Measurements from ENCODE around the gene HOOK2. TPM values are rescaled to one million over a fixed set of nuclear protein-coding genes. Genes with fewer than 3 reads are reported as not detected.
A peak's percentile ranks its signal among the peaks of the same experiment; 100 is the strongest.

The HOOK2 gene
- total RNA-seq, 2 donors from 2014 or later: 54.8 to 72.0 TPM

GRCh38 chr19:12782174-12782423, 6.7 kb upstream of the HOOK2 start:
- no peak for DNase-seq
- Histone ChIP-seq H3K27ac (peak overlapping the region; percentile 100), H3K27me3 (no peaks in the 10 kb centered on the region), H3K36me3 (no peaks in the 10 kb centered on the region), H3K9ac (ENCODE audit: low read depth in 2 of 2, low read length in 2 of 2) (peak overlapping the region; percentile 41 to 65), H3K4me1 (peaks cover 31% of the 10 kb centered on the region), H3K4me3 (peak overlapping the region; percentile 42), H3K9me3 (no peaks in the 10 kb centered on the region)
- TF ChIP-seq CTCF (IDR thresholded peaks at IDR 0.05): no peak
- intact Hi-C loops (cut with DNase I): no loop called here

DNA sequence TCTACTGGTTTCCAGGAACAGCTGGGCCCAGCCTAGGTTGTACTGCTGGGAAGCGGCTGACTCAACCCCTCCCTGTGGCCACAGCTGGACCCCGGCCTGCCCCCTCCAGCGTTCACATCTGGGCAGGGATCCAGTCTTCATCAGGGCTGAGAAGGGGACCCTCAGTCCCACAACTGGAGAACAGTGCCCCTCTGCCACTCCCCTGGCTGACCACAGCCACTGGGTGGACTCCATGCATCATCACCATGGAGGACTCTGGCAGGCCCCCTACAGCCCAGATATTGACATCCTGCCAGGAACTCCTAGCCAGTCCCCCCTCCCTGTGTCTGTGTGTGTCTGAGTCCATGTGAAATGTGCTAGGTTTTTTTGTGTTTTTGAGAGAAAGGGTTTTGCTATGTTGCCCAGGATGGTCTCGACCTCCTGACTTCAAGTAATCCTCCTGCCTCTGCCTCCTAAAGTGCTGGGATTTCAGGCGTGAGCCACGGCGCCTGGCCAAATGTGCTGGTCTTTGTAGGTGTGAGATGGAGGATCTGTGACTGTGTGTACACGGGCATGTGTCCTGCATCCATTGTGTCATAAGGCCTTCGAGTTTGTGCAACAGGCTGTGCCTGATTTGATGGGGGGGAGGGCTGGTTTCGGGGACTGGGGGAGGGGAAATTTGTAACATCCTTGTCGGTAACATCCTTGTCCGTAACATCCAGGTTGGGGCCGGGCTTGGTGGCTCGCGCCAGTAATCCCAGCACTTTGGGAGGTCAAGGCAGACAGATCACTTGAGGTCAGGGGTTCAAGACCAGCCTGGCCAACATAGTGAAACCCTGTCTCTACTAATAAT, 4.0 kb upstream of the HOOK2 start:
- intact Hi-C loops (cut with DNase I): no loop called here
- H3K9me3 ChIP-seq: no peaks in the 10 kb centered on the region
- peak; percentile 51 for DNase-seq
- TF ChIP-seq CTCF (IDR thresholded peaks at IDR 0.05): no peak
- peak overlapping the region; percentile 91 for H3K27ac ChIP-seq
- peak overlapping the region; percentile 84 to 93 for H3K9ac ChIP-seq (ENCODE audit: low read depth in 2 of 2, low read length in 2 of 2)
- H3K4me3 ChIP-seq: no peak overlapping the region
- H3K36me3 ChIP-seq: no peaks in the 10 kb centered on the region
- H3K27me3 ChIP-seq: no peaks in the 10 kb centered on the region
- H3K4me1 ChIP-seq: peaks cover 16% of the 10 kb centered on the region

DNA sequence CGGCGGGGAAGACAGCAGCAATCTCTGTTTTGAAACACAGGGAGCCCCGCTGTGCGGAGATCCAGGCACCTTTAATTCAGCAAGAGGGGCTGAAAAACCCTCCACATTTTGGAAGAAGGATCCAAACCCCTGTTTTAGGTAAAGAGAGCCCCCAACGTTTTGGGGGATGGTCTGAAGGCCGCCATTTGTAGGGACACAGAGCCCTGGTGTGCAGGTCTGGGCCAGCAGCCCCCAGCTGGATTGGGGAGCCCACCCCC, 3.5 kb upstream of the HOOK2 start:
- Histone ChIP-seq H3K9ac (ENCODE audit: low read depth in 2 of 2, low read length in 2 of 2) (peak overlapping the region; percentile 84 to 93), H3K4me3 (no peak overlapping the region), H3K36me3 (no peaks in the 10 kb centered on the region), H3K4me1 (peaks cover 14% of the 10 kb centered on the region), H3K9me3 (no peaks in the 10 kb centered on the region), H3K27ac (peak overlapping the region; percentile 91), H3K27me3 (no peaks in the 10 kb centered on the region)
- no peak for DNase-seq
- intact Hi-C loops (cut with DNase I): no loop called here
- no peak for TF ChIP-seq CTCF (IDR thresholded peaks at IDR 0.05)

DNA sequence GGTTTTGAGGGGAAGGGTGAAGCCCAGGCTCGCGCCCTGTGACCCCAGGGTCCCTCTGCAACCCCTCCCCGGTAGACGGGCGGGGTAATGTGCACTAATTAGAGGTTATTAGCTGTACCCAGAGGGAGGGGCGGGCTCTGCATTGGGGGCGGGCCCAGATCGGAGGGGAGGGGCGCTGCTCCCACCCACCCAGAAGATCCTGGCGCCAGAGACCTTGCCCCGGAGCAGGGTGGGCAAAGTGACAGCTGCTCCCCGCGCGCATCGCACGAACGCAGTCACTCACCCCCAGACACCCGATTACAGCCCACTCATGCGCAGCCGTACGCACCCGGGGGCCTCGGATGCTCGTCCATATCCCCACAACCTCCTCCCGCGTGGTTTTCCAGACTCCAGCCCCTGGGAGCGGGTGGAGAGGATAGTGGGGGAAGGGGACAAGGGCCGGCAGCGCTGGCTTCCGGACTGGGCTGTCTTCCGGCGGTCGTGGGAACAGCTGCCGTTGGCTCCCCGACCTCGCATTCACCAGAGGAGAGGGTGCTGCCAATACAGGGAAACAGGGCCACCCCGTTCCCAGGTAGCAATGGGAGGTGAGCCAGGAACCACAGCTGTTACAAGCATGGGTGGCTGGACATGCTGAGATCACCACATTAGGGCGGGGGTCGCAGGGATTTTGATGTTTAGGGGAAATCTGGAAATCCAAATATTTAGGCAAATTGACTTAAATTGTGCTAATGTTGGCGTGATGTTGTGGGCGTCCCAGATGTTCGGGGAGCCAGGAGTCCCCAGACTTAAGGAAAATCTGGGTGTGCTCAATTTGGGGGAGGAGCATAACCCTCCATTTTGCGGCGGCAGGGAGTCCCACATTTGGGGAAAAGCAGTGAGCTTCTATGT, 2.9 kb upstream of the HOOK2 start:
- peaks cover 9% of the 10 kb centered on the region for H3K4me1 ChIP-seq
- H3K36me3 ChIP-seq: no peaks in the 10 kb centered on the region
- peak overlapping the region; percentile 60 for H3K4me3 ChIP-seq
- no peaks in the 10 kb centered on the region for H3K9me3 ChIP-seq
- TF ChIP-seq CTCF (IDR thresholded peaks at IDR 0.05): no peak
- H3K27ac ChIP-seq: peak overlapping the region; percentile 91
- peak overlapping the region; percentile 84 to 93 for H3K9ac ChIP-seq (ENCODE audit: low read depth in 2 of 2, low read length in 2 of 2)
- intact Hi-C loops (cut with DNase I): no loop called here
- DNase-seq: peak; percentile 74
- no peaks in the 10 kb centered on the region for H3K27me3 ChIP-seq

DNA sequence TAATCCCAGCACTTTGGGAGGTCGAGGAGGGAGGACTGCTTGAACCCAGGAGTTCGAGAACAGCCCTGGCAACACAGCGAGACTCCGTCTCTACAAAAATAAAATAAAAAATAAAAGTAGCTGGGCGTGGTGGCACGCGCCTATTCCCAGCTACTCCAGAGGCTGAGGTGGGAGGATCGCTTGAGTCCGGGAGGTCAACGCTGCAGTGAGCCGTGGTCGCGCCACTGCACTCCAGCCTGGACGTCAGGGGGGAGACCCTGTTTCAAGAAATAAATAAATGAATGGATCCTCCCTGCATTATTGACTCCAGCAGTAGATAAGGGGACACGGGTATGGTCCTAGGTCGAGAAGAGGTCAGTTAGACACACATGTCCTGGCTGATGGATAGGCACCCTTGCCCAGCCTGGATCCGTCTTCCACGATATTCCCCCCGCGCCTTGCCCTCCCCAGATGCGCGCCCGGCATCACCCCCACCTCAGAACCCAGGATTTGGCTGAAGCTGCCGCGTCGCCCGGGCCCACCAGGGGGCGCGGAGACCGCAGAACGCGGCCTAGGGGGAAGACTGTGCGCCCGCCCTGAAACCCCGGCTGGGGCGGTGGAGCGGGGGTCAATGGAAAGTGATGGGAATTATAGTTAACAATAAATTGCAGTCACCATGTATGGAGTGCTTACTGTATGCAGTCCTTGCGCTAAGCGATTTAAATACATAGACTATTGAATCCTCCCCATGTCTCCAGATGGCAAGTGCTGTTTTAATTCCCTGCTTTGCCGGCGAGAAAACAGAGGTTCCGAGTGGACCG, 2.1 kb upstream of the HOOK2 start:
- peak; percentile 90 for DNase-seq
- Histone ChIP-seq H3K36me3 (no peaks in the 10 kb centered on the region), H3K27me3 (no peaks in the 10 kb centered on the region), H3K9me3 (no peaks in the 10 kb centered on the region), H3K4me1 (peaks cover 4% of the 10 kb centered on the region), H3K4me3 (peak overlapping the region; percentile 60), H3K9ac (ENCODE audit: low read depth in 2 of 2, low read length in 2 of 2) (peak overlapping the region; percentile 84 to 93), H3K27ac (peak overlapping the region; percentile 91)
- TF ChIP-seq CTCF (IDR thresholded peaks at IDR 0.05): peak; percentile 99
- intact Hi-C loops (cut with DNase I): loop anchor here (2.0 kb wide), 1 partner anchor 19 kb away; no protein-coding TSS in a partner anchor
